IPS-NIHi7 (cell line): ENCODE measurements around the gene PPARGC1A.

Experiments
- DNase-seq: peaks from one replicate; pipeline ENCODE4 v3.0.0; 2012; ENCODE audit warnings: mixed read lengths; ENCODE audit errors: extremely low spot score

Gene PPARGC1A

DNA sequence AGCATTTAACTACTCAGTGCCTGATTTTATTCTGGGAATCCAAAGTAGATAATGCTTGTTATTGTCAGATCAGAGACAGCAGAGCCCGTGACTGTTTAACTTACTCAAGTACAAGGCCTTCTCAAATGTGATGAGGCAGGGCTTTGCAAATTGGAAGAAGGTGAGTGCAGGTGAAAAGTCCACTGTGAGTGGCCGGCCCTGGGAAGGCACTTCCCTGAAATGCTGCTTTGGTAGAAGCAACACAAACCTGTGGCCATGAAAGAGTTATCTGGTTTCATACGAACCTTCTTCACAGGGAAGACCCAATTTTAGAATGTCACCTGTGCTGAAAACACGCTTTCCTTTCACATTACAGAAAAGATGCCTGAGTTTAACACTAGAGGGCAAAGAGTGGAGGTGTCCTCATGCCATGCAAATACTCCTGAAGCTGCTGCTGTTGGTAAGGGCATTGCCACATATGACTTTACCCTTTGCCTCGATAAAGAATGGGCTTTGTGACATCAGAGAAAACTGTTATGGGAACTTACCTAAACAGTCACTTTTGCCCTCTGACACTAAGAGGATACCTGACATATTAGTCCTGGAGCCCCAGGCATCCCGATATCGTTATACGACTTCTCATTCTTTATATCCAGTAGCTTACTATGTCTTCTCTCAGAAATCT, 8.0 kb downstream of the PPARGC1A start:
- no peak for DNase-seq

DNA sequence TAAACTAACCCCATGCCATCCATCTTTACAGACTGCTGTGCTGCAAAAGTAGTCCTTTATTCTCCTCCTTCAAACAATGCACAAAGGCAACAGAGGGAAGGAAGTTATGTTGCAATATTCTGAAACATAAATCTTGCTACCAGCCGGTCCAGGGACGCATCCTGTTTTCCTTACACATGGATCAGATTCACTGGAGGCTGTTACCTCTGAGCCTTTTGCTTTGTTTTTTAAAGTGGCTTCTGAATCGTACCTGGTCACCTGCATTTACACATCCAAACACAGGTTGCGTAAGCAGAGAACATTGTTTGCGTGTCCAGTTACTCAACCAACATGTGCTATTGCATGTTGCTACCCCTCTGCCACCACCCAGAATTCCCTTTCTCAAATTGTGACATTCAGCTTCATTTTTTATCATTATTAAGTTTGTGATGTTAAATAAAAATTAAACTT, 8.8 kb downstream of the PPARGC1A start:
- no peak for DNase-seq

DNA sequence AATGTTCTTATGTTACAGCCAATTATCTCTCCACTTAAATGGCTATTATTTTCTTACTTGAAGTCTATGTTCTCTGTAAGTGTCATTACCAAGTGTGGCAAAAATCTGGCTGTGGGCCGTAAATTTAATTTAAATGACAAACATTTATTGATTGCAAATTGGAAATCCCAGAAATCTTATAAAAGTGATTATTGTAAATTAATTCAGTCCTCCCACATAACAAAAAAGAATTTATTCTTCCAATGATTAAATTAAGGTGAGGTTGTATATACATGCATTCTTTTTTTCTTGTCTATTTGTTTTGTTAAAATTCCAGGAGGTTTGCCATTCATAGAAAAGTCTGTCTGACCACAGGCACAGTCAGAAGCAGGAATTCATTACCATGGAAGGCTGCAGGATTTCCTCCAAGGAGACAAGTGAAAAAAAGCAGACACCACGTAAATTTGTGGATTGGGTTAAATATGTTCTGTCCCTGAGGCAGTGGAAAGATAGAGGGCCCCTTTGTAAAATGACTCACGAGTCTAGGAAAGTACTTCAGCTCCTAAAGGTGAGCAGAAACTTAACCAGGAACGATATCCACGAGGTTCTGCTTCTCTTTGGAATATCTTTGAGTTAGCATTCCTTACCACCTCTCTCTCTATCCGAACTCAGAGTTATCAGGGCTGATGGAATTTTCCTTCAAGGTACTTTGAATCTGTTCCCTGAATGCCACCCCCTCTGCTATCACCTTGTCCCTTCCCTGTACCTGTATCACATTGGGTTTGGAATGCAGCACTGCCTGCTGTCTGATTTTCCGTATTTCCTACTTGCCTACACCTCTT, 10.7 kb downstream of the PPARGC1A start:
- DNase-seq = peak; percentile 31

DNA sequence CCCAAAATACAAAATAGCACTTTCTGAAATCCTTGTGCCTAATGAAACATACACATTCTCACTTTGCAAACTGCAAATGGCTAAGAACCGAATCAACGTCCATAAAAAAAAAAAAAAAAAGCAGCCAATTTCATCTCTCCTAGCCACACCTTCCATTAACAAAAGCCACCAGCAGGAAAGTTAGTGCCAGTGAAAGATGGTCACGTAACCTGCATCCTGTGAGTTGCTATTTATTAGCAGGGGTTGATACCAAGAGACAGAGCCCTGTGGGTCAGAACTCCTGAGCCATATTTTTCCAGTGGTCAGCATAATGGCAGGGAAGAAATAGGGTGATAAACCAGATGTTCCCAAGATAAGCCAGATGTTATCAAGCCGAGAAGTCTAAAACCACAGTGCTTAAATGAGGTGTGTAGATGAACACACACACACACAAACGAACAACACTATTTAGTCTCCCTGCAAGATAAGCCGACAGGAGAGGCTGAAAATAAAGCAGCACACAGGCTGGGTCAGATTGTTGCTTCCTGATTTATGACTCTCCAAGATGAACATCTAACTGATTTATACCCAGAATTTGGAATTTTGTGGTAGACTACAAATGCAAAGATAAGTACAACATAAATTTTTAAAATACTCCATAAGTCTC, 11.5 kb downstream of the PPARGC1A start:
- no peak for DNase-seq

DNA sequence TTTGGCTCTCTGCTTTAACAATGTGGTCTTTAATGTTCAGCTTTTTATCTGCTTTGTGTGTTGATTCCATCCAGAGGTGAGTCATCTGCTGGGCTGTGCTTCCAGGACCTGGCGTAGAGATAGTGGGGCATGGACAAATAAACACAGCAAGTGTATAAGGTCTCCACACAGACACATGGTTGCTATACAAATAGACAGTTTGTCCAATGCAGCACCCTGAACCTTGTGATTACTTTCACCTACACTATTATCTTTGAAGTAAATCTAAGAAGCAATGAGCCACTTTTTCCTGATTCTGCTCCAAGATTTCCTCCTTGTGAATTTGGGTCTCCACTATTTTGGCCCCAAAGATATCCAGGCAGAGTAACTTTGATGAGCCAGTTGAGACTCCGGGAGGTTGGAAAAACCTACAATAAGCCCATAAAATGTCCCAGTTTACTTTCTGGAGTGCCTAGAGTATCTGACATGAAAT, 12.1 kb downstream of the PPARGC1A start:
- DNase-seq = no peak

DNA sequence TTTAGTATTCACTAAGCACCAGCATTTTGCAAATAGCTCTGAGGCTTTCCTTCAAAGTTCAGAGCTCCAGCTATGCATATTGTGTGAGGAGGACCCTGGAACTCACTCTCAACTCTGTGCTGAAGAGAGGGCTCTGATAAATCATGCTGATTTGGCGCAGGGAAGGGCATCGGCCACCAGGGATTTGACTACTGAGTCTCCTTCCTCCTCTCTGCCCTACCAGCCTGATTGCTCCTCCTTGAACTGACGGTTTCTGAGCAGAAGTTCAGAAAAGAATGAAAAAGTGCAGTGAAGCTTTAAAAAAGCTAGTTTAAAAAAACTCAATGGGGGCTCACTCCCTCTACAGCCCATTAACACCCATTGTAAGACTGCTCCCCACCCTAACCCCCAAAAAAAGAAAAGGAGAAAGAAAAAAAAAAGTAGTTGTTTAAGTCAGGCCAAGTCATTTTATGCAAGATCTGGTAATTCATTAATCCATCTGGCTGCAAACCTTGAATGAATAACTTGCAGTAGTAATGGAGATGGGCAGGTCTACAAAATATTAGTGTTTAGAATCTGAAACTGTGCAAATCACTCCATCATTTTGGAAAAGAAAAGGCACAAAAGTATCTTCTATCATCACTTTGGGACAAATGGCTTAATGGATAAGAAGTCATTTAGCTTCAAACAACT, 13.3 kb downstream of the PPARGC1A start:
- DNase-seq = no peak

DNA sequence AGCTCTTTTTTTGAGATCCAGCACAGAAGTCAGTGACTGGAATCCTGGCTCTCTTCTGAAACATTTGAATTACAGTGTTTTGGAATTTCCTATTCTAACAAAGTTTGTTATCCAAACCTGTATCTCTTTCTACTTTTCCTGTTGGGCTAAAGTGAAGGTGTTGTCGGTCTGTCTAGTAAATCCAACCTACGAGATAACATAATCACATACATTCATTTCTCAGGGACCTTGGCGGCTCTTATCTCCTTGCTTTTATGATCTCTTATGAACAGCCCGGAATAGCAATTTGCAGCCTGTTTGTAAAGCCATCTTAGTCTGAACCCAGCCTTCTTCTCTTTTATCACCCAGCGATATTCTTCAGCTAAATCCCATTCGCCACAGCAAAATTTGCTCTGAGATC, 14.5 kb downstream of the PPARGC1A start:
- no peak for DNase-seq

DNA sequence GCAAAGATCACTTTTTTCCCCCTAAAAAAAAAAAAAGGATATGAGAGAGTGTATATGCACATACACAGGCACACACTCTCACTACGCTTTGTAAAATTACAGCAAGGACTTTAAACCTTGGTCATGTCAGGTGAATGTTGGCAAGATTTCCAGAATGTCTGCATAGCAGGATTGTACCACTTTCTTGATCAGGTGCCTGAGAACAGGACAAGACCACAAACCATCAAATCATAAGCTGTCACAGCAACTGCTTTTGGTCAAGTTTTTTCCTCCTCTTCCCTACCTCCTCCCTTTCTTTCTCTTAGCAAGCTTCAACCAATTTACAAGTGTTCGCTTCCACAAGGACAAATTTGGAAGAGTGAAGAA, 15.3 kb downstream of the PPARGC1A start:
- DNase-seq = no peak

DNA sequence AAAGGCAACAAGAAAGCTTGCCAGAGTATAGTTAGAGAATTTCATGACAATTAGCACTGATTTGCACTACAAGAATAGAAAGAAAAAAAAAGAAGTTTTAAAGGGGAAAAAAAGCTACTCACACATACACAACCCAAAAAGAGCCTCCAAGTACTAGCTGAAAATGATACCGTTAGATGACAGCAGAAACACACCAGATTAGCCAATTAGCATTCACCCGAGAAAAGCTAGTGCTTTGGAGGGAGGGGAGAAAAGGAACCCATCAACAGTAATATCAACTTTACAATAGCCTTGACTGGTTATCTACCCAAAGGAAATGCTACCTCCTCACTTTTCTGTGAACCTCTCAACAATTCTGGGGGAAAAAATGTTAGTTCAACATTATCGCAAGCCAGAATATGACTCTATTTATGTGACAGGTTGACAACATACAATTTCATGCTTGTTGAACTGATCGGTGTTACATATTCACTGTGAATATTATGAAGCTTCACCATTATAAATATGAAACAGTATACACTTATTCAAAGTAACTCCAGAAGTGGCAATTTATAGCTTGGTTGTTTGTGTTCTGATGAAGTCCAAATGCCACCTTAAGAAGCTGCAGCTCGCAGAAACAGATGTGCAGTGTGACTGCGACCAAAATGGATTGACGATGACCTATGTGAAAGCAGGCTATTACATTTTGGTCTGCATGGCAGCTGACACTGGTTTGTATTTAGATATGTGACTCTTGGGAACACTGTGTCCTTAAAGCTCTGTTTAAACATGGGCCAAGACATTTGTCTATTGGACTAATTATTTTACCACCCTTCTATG, 15.9 kb downstream of the PPARGC1A start:
- DNase-seq = no peak

DNA sequence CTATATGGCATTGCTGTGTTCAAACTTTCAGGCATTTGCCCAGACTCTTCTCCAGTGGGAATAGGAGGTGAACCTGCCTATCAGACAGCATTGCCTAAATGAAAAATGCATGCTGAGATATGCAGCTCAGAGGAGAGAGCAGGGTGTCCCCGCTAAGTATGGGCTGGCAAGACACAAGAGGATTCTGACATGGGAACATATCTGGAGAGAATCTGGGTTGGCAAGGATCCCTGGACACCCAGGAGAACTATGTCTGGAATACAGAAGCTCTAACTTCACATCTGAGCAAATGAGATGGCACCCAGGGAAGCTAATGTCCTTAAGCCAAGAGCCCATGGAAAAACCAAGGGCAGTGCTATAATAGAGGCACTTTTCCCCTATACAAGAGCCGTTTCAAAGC, 18.4 kb downstream of the PPARGC1A start:
- DNase-seq = no peak

DNA sequence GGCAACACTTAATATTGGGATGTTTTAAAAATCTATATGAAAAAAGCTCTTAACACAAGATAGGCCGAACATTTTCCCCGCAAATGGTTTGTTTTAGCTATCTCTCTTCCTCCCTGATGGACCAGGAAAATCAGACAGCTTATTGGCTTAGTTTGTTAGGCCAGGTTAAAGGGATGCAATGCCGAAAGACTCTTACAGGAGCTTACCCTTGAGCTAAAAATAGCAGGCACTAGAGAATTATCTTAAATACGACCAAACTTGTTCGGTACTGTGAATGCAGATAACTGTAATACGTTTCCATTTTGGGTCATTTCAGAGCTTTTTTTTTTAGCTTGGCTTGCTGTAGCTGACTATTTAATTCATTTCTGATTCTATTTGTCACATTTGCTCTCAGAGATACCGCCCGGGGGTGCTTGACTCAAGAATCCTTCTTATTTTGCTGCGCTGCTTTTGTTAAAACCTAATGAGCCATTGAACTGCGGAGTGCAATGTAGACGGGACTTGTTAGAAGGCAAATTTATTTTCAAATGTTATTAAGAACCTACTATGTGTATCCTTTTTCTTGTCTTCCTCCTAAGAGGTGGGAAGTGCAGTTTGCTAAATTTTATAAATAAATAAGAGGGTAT, 23.3 kb downstream of the PPARGC1A start:
- no peak for DNase-seq

DNA sequence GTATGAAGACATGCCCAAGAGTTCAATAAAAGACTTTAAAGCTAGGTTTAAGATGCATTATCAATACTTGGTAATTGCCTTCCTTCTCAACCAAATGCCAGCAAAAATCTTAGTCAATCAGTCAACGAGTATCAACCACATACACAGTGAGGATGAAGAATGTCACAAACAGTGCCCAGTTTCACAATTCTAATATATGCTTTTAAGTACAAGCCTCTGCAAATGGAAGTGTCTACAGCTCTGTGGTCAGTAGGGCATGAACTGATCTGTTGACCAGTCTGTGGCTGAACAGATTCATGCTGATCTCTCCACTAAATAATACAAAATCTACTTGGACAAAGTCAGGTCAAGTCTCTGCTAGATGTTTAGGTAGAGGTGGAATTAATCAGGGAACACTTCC, 27.9 kb downstream of the PPARGC1A start:
- no peak for DNase-seq

DNA sequence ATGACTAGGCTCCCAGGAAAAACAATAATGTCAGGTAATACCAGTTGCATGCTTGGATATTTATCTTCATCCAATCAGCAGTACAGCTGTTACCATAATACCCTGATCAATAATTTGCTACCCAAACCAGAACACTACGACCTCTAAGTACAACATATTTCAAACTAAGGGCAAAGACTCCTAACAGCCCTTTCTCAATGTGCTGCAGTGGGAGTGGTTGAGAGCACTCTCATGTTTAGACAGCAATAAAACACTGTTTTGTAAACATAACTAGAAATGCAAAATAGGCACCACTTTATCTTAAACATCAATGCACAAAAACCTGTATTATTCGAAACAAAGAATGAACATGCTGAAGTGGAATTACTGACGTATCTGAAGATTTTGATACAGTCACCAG, 28.9 kb downstream of the PPARGC1A start:
- DNase-seq = no peak

DNA sequence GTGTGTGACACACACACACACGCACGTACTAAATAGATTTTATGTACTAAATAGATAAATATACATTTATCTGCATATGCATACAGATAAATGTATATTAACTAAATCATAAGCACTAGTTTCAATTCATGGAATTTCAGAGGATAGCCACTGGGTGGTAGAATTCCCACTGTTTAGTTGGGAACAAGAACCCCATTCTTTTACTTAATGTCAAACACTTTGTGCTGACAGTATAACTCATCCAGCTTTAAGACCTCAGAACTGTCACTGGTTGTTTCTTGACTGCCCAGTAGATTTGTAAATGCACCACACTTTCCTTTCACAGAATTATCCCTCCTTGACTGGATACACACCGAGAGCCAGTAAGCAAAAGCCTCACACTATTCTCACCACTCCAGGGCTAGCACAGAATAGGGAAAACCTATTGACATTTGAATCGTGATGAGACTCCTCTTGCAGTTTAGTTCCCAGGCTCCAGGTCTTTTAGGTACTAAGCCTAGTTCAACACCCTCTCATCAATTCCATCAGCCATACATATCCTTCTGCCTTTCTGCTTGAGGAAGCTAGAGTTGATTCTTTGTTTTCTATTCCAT, 32.4 kb downstream of the PPARGC1A start:
- no peak for DNase-seq

DNA sequence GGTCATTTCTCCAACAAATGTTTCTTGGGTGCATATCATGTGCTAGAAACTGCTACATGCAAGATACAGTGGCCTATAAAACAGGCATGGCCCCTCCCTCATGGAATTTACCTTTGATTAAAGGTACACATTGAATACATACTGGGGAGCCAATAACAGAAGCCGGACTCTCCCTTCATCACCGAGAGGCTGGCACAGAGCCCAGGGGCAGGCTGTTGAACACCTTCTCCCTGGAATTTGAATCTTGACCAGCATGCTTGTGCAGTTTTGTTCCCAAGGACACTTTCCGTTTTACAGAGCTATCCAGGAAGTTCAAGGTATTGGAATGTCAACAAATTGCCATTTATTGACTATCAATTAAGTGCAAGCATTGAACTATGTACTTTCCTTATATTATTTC, 33.2 kb downstream of the PPARGC1A start:
- DNase-seq = no peak

DNA sequence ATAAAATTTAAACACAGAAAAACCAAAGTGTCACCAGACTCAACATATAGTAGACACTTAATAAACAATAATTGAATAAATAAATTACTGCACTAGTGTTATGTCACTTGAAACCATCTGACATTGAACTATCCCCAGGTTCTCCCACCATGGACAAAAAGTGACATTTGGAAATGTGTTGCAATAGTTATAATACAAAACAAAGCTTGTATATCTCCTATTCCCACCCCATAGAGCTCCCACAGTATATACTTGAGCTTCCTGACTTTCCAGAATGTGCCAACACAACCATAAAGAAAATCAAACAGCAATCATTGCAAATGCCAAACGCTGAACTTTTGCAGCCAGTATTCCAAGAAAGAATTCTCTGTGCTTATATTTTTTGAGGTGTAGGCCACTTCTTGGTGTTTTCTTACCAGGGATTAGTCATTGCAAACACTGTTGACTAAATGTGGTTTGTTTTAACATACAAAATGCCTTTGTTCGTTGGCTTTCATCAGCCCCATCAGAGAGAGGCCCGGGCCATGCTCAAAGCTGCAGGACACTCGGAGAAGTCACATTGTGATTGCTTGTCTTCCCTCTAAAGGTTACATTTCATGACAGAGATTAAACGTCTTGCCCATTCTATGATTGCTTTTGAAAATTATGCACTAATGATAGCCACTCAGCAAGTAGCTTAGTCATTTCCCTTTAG, 33.8 kb downstream of the PPARGC1A start:
- DNase-seq = no peak

DNA sequence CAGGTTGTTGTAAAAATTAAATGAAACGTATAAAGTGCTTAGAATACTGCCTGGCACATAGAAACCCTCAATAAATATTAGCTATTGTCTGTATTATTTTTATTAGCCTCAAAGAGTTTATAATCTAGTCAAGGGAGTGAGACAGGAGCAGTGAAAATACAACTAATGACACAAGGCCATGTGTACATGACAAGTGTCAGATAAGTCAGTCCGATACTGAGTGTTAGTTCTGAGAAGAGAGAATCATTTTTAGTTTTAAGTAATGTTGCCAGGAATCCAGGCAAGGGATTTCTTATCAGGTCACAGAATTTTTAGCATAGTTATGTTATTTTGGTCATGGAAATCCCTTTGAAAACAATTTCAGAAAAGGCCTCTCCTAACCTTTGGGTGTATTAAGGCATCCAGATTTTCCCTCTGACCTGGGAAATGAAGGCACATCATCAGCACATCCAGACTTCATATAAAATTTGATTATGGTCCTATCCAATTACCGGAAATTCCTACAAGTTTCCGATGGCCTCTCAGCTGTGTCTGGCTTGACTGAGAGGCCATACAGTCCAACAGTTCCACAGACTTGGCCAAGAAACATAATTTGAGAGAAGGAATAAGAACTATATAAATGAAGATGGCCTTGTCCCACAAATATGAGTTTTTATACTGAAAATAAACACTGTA, 35.7 kb downstream of the PPARGC1A start:
- DNase-seq = no peak

DNA sequence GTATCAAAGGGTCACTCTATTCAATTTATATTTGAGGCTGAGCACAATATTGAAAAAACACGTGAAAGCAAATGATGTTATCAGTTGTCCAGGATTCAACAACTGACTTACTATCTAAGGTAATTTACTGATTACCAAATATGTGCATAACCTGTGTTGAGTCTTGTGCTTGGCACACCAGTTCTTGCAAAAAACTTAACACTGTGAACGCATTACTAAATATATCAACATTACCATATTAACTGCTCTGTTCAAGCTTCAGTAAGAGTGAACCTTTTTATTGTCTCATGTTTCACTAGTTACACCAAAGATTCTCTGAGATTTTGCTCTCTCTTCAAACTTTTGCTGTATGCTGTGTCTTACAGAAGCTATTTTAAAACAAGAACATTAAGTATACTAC, 38.4 kb downstream of the PPARGC1A start:
- DNase-seq = no peak

DNA sequence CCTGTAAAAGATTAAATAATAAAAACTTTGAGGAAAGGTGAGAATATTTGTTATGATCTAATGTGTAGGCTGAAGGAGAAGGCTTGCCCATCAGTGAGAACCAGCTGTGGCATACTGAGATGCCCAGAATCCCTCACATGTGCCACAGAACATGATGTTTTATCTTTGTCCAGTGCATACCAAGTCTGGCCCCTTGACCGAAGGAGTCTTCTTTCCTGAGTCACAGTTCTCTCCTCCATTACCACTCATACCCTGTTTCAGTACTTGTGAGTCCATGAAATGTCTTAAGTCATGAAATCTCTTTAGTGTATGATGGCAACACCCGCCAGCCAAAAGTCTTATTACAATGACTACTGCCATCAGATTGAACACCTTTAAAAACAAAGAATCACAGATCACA, 42.7 kb downstream of the PPARGC1A start:
- no peak for DNase-seq
